Measurements from ENCODE around the gene TP53AIP1.
A peak's percentile ranks its signal among the peaks of the same experiment; 100 is the strongest.

Gene TP53AIP1

DNA sequence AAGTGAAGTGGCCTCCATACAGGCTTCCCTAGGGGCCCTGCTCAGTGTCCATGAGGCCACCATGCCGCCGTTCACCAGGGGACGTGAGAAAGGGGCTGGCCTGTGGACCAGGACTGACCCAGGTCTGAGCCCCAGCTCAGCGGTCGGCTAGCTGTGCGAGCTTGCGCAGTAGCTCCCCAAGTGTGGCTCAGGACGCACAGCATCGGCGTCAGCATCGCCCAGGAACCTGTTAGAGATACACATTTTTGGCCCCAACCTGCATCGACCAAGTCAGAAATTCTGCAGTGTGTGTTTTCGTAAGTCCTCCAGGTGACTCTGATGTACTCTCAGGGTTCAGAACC lies 429 bp downstream of the TP53AIP1 start:
- DNase-seq = no peak

DNA sequence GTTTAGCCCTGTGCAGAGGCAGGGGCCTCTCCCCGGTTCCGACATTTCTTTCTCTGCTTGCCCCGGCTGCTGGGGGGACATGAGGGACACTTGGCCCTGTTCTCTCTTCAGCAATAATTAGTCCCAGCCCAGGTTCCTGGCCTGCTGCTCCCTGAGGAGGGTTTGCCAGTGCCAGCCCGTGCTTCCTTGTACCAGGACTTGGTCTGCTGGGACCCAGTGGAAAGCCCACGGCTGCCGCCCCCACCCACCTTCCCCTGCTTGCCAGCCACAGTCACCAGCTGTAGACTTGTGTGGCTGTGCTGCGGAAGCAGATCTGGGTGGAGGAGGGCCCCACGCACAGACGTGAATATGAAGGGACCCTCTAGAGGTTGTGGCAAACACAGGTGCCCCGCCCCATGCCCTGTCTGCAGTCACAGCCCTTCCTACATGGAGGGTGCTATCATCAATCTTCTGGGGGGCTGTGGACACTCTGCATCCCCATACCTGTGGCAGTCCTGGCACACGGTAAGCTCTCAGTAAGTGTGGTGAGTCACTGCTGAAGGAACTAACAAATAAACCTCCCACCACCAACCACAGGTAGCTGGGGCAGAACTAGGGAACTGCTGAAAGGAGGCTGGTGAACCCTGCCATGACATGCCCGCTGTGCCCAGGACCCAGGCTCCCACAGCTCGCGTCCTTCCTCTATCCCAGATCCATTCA lies 949 bp downstream of the TP53AIP1 start:
- DNase-seq = no peak

DNA sequence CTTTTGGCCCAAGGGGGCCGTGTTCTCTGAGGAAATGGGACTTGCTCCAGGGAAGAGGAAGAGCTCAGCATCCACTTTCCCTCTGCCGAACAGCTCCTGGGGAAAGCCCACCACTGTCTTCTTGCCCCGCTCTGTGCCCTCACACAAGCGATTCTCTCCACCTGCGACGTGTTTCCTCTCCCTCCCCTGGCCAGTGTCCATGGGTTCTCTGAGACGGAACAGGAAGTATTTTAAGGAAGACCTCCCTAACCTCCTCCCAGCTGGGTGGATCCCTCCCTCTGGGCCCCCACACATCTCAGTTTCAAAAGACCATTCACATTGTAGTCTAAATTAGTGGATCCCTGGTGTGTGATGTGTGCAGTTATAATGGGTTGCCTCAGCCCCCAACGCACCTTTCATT lies 1.6 kb downstream of the TP53AIP1 start:
- DNase-seq = no peak

DNA sequence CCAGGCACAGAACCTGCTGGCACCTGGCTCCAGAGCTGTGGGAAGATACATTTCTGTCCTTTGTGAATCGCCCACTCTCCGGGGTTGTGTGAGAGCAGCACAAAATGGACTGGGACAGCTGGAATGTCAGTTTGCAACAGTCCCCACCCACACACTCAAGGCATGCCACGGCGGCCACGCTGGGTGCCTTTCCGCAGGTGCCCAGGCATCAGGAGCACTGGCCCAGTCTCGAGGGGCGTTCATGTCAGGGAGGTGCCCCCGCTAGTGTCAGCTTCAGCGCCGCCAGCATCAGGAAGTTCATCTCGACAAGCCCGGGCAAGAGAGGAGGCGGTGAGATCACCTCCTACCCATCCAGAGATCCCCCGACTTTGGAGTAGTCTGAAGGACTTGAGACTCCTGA lies 2.1 kb downstream of the TP53AIP1 start:
- no peak for DNase-seq

DNA sequence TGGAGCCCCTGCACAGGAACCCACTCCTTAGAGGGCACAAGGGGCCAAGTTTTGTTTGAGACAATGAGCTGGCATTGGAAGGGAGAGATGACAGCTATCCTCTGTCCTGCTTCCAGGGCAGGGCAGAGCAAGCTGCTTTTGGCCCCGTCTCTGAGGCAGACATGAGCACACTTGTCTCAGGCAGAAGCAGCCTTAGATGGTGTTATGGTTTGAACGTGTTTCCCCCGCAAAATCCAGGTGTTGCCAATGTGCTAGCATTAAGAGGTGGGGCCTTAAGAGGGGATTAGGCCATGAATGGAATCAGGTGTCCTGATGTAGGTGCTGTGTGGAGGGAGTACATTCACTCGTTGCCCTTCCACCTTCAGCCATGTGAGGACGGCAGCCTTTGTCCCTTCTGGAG lies 2.5 kb downstream of the TP53AIP1 start:
- no peak for DNase-seq

DNA sequence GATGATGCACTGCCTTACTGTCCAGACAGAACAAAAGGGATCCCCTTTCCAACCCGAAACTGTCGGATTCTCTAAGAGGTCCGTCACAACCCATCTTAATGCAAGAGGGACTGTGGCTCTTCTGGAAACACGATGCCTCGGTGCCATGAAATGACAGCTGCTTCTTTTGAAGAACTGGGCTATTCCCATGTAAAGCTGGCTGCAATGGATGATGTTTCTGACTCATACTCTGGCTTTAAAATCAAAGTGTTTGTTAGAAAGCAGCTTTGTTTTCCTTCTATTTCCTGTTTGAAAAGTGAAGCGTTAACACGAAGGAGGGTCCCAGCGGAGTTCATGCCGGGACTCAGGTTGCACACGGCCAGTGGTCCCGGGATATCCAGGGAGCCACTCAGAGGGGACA lies 3.1 kb downstream of the TP53AIP1 start:
- DNase-seq = no peak

DNA sequence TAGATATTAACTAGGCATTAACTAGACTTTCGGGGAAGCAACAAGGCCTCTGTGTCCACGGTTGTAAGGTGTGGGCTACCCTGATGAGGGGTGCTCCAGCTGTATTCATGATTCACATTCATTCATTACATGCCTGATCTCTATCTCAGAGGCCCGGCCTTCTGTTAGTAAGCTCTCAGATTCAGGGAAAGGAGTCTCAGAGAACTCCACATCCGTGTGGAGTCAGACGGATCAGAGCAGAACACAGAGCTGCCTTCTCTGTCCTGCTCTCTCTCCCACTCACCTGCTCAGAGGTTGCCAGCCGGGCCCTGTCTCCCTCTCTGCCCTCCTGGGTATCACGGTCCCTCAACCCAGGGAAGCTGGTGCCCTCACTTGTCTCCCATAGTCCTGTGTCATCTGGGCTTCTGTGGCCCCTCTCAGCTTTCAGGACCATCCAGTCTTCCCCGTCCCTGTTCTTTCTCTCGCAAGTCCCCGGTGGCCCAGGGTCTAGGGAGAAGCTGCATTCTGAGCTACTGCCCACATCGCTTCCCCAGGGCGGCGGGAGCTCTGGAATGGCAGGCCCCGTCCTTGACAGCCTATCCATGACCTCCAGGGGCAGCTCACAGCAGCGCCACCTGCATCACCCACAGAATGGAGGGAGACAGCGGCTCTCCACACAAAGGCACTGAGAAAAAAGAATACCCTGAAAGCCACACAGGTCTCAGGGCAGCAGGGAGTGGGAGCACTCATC lies 4.3 kb downstream of the TP53AIP1 start:
- DNase-seq = no peak

DNA sequence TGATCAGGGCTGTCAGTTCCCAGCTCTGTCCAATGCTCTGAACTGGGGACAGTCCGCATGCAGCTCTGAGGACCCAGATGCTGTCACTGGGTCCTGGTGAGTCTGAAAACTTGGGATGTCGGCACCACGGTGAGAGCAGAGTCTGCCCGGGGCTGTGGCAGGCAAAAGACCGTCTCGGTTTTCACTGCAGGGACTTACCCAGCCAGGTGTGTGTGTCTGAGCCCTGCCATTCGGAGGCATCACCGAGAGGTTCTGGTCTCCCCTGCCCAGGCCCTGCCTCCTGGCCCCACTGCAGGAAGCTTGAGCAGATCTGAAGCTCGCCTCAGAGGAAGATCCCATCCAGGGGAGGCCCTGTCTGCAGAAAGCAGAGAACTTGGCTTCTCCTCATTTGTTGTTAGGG lies 5.2 kb downstream of the TP53AIP1 start:
- no peak for DNase-seq

DNA sequence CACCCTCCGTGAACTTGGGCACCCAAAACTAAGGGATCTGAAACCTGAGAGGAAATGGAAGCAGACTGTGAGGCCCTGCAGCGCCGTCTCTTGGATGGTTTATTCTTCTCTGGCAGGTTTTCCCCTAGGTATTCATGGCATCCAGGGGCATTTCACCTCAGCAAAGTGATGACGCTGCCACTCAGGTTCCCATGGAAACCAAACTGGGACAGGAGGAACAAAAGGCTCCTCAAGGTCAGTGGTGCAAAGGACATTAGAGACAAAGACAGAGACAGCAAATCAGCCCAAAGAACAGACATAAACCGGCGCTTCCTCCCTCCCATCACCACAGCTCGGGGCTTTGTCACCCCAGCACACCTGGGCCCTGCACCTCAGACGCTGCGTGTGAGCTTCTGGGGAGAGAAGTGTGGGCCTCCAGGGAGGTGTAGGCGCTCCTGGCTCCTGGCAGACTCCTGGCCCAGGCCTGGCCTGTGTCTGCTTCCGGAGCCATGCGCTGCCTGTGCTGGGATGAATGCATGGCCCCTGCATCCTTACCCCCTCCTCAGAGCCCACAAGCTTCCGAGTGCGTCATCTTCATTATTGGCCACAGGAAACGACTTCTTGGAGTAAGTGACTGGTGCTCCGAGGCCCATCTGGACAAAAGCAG lies 5.9 kb downstream of the TP53AIP1 start:
- DNase-seq = no peak

DNA sequence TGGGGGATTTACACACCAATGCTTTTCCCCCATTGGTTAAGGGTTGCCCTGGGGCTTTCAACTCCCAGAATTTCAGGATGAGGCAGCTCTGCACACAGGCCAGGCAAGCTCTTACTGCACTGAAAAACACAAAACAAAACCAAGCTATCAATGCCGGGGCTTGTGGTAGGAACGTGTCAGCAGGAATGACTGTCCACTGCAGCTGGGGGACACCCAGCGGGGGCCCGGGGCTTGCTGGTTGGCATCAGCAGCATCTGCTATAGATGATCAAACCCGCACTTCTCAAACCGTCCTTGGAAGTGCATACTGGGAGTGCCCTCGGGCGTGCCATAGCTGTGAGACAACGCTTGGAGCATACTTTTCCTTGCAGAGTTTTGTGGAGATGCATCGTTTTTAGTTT lies 7.7 kb downstream of the TP53AIP1 start:
- no peak for DNase-seq

DNA sequence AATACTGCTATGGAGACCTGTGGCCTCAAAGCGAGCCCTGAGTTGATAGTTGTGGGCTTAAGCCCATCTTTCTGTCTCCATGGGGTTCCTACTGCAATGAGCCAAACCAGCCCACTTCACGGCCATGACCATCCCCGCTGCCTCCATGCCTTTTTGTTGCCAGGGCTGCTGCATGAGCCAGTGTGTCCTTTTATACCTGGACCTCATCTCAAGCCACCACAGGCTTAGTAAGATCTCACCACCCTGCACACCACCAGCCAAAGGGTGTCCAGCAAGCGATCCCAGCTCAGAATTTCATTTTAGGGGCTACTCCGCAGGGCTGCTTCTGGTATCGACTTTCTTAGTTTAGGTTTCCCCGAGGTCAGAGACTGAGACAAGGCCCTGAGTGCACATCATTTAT lies 8.3 kb downstream of the TP53AIP1 start:
- DNase-seq = no peak

DNA sequence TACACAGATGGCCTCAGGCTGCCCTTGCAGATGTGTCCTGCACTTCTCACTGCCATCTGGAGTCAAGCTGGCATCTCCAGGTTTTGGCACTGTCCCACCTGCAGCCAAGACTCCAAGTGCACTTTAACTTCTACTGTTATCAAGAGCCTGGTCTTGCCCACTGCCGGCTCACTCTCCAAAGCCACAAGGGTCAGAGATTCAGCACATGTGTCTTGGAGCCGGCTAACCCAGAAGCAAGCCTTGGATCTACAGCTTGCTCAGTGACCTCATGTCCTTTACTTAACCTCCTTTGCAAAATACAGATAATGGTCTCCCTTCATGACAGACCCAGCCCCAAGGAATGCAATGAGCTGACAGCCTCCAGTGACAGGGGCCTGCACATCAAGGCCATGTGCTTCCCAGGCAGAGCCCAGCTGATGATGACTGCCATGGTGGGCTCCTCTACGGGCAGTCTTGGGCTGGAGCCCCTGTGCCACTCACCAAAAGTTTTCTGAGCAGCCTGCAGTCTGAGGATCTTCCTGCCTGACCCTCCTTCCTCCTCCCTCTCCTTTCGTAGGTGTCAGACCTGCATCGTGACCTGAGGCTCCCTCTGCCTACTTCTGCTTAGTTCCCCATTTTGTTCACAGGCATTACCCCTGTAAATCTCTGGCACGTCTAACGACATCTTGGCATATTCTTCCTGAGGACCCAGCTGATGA lies 9.0 kb downstream of the TP53AIP1 start:
- no peak for DNase-seq

DNA sequence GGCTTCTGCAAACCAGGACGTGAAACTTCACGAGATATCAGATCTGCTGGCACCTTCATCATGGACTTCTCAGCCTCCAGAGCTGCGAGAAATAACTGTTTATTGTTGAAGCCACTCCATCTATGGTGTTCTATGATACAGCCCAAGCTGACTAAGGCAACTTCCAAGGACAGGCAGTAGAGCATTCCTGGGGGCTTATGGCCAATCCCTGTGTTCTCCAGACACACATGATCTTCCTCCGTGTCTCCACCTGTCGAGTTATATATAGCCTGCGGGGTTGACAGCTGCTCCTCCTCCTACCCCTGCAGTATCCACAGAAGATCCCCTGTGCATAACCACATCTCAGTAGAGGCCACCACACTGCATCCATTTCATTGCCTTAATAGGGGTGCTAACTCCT lies 11.0 kb downstream of the TP53AIP1 start:
- DNase-seq = no peak

DNA sequence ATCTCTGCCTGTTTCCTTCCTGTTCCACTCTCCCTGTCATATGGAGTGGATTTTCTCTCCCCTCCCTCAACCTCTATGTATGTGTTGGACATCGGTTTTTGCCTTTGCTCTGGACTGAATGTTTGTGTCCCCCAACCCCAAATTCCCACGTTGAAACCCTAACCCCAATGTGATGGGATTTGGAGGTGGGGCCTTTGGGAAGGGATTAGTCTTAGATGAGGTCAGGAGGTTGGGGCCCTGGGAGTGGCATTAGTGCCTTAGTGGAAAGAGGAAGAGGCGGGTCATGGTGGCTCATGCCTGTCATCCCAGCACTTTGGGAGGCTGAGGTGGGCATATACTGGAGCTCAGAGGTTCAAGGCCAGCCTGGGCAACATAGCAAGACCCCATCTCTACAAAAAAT lies 11.6 kb downstream of the TP53AIP1 start:
- DNase-seq = no peak

DNA sequence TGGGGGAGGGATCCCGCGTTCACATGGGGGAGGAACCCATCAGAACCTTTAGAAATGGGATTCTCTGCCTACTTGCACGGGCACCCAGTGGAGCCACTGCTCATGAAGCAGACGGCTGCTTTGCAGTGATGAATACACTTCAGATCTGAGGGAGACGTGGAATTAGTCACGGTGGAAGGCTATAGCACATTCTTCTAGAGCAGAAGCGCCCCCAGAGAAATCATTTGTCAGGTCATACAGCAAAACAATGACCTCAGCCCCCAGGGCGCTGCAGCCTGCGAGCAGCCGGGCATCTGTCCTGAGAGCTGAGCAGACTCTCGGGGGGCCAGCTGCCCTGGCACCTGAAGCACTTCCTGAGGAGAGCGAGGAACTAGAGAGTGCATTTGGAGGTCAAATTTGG lies 12.7 kb downstream of the TP53AIP1 start:
- no peak for DNase-seq

DNA sequence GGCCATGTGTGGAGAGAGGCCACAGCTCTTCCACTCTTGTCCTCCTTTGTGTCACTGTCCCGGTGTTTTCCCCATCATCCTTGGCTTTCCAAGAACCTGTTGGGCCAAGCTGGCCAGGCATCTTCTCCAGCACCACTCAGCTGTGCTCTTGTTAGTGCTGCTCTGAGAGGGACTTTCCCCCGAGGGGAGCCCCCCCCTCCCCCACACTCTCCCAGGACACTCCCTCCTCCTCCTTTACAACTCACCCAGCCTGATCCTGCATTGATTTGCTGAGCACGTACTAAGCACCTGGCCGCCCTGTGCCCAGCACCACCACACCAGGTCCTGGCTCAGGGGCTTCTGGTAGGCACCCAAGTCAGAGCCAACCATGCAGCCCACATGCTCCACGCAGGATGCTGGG lies 13.2 kb downstream of the TP53AIP1 start:
- no peak for DNase-seq

DNA sequence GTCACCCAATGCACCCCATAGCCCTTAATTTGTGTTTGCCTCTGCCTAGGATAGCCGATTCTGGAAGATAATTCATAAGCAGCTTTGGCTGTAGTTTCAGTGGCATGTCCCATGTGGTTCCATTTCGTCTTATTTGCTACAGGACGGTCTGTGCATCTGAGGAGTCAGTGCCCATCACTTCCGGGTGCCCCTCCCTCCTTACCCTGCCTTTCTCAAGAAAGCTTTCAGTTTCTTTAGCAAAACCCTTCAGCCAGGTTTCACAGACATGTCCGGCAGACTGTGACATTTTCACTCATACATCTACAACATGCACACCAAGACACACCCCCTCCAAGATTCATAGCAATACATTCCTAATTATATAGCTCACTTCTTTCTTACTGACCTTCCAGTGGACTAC lies 14.3 kb downstream of the TP53AIP1 start:
- DNase-seq = peak; percentile 16

DNA sequence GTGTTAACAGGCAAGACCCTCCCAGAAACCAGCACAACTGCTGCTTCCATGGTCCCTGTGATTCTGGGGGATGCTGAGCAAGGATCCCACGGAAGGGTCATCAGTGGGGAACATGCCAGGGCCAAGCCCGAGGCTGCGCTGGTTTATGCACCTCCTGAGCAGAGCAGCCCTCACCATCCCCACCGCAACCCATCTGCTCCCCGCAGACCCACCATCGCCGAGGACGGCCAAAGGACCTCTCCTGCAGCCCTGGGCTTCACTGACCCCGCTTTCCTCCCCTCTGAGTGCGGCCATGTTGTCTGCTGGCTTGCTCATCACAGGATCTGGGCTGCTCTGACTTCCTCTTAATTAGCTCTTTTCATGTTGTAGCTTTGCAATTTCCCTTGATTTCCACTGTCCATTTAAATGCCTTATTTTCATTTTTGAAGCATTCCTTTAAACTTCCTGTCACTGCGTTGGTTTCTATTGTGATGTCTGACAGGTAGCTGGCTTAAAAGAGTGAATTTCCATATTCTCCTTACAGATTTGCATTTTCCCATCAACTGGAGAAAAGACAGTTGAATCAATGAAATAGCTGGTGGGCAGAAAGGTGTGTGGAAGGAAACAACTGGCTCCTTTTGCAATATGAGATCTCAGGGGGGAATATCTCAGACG lies 14.9 kb downstream of the TP53AIP1 start:
- DNase-seq = no peak

DNA sequence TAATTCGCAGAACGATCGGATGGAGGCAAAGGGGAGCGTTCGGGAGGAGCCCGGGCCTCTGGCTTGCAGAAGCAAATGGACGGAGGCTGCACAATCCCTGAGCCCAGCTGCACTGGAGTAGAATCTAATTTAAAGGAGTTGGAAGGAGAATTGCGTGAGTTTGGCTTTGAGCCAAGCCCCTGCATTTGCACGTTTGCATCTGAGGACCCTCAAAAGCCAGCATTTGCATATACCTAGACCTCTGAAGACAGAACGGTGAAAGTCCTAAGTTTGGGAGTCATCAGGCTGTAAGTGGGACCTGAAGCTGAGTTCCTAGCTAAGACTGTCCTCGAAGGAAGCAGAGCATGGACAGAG lies 15.6 kb downstream of the TP53AIP1 start:
- no peak for DNase-seq

DNA sequence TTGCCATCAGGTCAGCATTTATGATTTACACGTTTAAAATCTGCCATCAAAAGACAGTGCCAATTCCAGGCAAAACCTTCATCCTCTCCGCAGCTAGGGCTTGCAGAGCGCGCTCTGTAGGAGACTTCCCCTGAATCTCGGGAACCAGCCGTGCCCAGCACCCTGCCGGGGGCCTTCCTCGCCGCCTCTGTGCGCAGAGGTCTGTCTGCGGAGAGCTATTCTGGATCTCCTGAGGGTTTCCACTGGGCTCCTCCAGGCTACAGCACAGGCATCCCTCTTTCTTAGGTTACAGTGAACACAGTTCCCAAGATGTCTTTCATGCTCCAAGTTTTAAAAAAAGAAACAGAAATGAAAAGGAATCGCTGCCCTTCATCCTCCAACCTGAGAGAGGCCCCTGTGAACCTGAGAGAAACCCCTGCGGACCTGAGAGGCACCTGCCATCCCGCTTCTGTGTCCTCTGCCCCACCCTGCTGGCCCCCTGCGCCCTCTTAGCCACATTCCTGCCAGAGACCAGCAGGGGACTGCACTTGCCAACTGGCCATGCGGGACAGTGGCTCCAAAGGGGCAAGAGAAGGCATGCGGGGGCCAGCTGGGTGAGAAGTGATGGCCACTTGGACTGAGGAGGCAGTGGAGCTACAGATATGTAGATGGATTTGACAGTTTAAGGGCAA lies 16.1 kb downstream of the TP53AIP1 start:
- no peak for DNase-seq

DNA sequence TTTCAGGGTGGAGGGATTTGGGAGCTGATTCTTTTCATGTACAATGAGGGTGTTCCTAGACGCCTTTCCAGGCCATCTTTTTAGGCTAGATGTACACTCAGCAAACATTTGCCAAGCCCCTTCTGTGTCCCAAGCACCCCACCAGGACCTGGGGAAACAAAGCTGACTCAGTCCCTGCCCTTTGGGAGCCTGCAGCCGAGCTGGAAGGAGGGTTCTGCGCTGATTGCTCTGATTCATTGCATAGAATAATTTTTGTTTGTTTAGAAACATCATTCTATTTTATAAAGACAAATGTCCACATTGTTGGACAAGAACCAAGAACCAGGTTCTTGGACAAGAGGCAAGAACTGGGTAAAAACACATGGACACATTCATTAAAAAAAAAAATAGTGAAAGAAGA lies 16.7 kb downstream of the TP53AIP1 start:
- no peak for DNase-seq

DNA sequence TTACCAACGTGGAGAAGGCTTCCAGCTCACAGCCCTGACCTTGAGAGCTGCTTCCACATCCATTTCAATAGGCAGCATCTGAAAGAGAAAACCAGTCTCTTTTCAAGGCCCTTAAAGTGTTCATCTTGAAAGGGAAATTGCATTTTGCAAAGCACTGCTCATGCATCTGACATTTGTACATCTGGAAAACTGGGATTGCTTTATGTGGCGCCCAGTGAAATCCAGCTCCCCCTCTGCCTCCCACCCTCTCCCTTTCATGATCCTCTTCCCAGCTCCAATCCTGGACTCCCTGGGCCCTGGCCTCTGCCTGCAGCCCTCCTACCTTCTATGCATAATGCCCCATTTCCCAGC lies 17.4 kb downstream of the TP53AIP1 start:
- no peak for DNase-seq

All from CD4-positive, alpha-beta T cell treated with Interleukin-17A for 4 hours (primary cell).